Neural progenitor cell (in vitro differentiated cells): Measurements from ENCODE around the gene ZNF429. TPM values are rescaled to one million over a fixed set of nuclear protein-coding genes. Genes with fewer than 3 reads are reported as not detected.
"Not testable (repeated sequence)": the region's sequence is repeated elsewhere in the genome, so short reads cannot be mapped to it uniquely, and the experiment has no call there.

Experiments
- DNase-seq: peaks from one replicate; pipeline ENCODE4 v3.0.0-alpha.2; 2016; ENCODE audit warnings: low spot score
- H2AFZ ChIP-seq: fragments of 200-600 bp; sonication (generic); replicated peaks from 2 replicates; pipeline ENCODE4 v1.6.1; 2016; ENCODE audit warnings: antibody characterized with exemption
- H3F3A ChIP-seq: fragments of 200-600 bp; sonication (generic); 2 replicates; pipeline ENCODE4 v1.6.1; 2016; ENCODE audit warnings: antibody characterized with exemption, low read depth
- H3K27ac ChIP-seq: fragments of 200-600 bp; sonication (generic); 2 replicates; pipeline ENCODE4 v1.5.1; 2016; ENCODE audit warnings: mild to moderate bottlenecking
- H3K27me3 ChIP-seq: fragments of 200-600 bp; sonication (generic); 2 replicates; pipeline ENCODE4 v1.6.1; 2016; ENCODE audit warnings: mild to moderate bottlenecking, moderate library complexity
- H3K36me3 ChIP-seq: fragments of 200-600 bp; sonication (generic); 2 replicates; pipeline ENCODE4 v1.5.1; 2016
- H3K4me1 ChIP-seq: fragments of 200-600 bp; sonication (generic); 2 replicates; pipeline ENCODE4 v1.6.1; 2016; ENCODE audit warnings: mixed run types
- H3K4me2 ChIP-seq: fragments of 200-600 bp; sonication (generic); 2 replicates; pipeline ENCODE4 v1.6.1; 2016
- H3K4me3 ChIP-seq: fragments of 200-600 bp; sonication (generic); 2 replicates; pipeline ENCODE4 v1.5.1; 2016
- H3K79me2 ChIP-seq: fragments of 200-600 bp; sonication (generic); 2 replicates; pipeline ENCODE4 v1.6.1; 2016; ENCODE audit warnings: low read depth
- H3K9ac ChIP-seq: fragments of 200-600 bp; sonication (generic); 2 replicates; pipeline ENCODE4 v1.6.1; 2016
- H3K9me3 ChIP-seq: fragments of 200-600 bp; sonication (generic); 2 replicates; pipeline ENCODE4 v1.5.1; 2016; ENCODE audit warnings: low read depth
- H4K20me1 ChIP-seq: fragments of 200-600 bp; sonication (generic); 2 replicates; pipeline ENCODE4 v1.6.1; 2016; ENCODE audit warnings: low read depth
- H3K27ac Mint-ChIP-seq: 3 replicates; pipeline ENCODE4 v1.8.0; 2021; ENCODE audit warnings: mixed read lengths
- H3K27me3 Mint-ChIP-seq: 2 replicates; pipeline ENCODE4 v1.8.0; 2022; ENCODE audit warnings: low read depth, mild to moderate bottlenecking, inconsistent platforms, moderate library complexity, mixed read lengths; ENCODE audit not compliant: insufficient read depth
- H3K36me3 Mint-ChIP-seq: 3 replicates; pipeline ENCODE4 v1.8.0; 2021; ENCODE audit warnings: mixed read lengths
- H3K4me1 Mint-ChIP-seq: 3 replicates; pipeline ENCODE4 v1.8.0; 2021; ENCODE audit warnings: mixed read lengths
- H3K4me3 Mint-ChIP-seq: 3 replicates; pipeline ENCODE4 v1.8.0; 2021; ENCODE audit warnings: mild to moderate bottlenecking, moderate library complexity, mixed read lengths
- H3K9me3 Mint-ChIP-seq: 3 replicates; pipeline ENCODE4 v1.8.0; 2020; ENCODE audit warnings: mixed read lengths
- CTCF ChIP-seq: fragments of 200-600 bp; sonication (generic); IDR thresholded peaks from 2 replicates; pipeline ENCODE4 v1.5.1; 2017; ENCODE audit warnings: antibody characterized with exemption, mild to moderate bottlenecking
- EZH2 ChIP-seq: fragments of 200-600 bp; sonication (generic); IDR thresholded peaks from 2 replicates; pipeline ENCODE4 v1.6.1; 2017; ENCODE audit warnings: antibody characterized with exemption, mild to moderate bottlenecking, moderate library complexity
- EZH2phosphoT487 ChIP-seq: fragments of 200-600 bp; sonication (generic); IDR thresholded peaks from 2 replicates; pipeline ENCODE4 v1.6.1; 2017; ENCODE audit warnings: antibody characterized with exemption
- total RNA-seq: library from RNA; depleted of rRNA; stranded (reverse); fragments of >200 nt; gene quantifications from 2 replicates; pipeline ENCODE4 v1.2.3, GENCODE V29; 2015; ENCODE audit warnings: low replicate concordance

The ZNF429 gene
- total RNA-seq, 1 donor from 2014 or later: 29.4 TPM

GRCh38 chr19:21559444-21559843 is 54.0 kb downstream of the ZNF429 start:
- TF ChIP-seq CTCF: no peak
- TF ChIP-seq EZH2phosphoT487: no peak
- TF ChIP-seq EZH2: no peak
- no peaks in the 10 kb centered on the region for H3K4me1 Mint-ChIP-seq
- DNase-seq: no peak
- H3K27ac Mint-ChIP-seq: no peak overlapping the region
- Histone ChIP-seq H3K79me2 (no peaks in the 10 kb centered on the region), H3F3A (no peaks in the 10 kb centered on the region), H3K27me3 (no peaks in the 10 kb centered on the region), H3K4me3 (no peak overlapping the region), H3K9me3 (no peaks in the 10 kb centered on the region), H3K9ac (no peak overlapping the region), H4K20me1 (no peaks in the 10 kb centered on the region), H2AFZ (no peak overlapping the region), H3K36me3 (no peaks in the 10 kb centered on the region), H3K27ac (no peak overlapping the region), H3K4me1 (no peaks in the 10 kb centered on the region), H3K4me2 (no peak overlapping the region)
- H3K4me3 Mint-ChIP-seq: no peak overlapping the region
- H3K36me3 Mint-ChIP-seq: no peaks in the 10 kb centered on the region
- peaks cover 46% of the 10 kb centered on the region for H3K9me3 Mint-ChIP-seq
- no peaks in the 10 kb centered on the region for H3K27me3 Mint-ChIP-seq

- Mint-ChIP-seq H3K27ac (no peak overlapping the region), H3K4me1 (no peaks in the 10 kb centered on the region), H3K36me3 (peaks cover 2% of the 10 kb centered on the region), H3K9me3 (peaks cover 55% of the 10 kb centered on the region), H3K27me3 (peaks cover 5% of the 10 kb centered on the region), H3K4me3 (no peak overlapping the region)
- H3K36me3 ChIP-seq: no peaks in the 10 kb centered on the region
- H3K4me2 ChIP-seq: no peak overlapping the region
- no peaks in the 10 kb centered on the region for H3F3A ChIP-seq
- H3K27ac ChIP-seq: no peak overlapping the region
- no peak overlapping the region for H3K9ac ChIP-seq
- DNase-seq: no peak
- TF ChIP-seq EZH2phosphoT487 (no peak), CTCF (no peak), EZH2 (no peak)
- no peaks in the 10 kb centered on the region for H4K20me1 ChIP-seq
- H3K79me2 ChIP-seq: no peaks in the 10 kb centered on the region
- no peaks in the 10 kb centered on the region for H3K9me3 ChIP-seq
- no peak overlapping the region for H2AFZ ChIP-seq
- H3K4me1 ChIP-seq: no peaks in the 10 kb centered on the region
- no peaks in the 10 kb centered on the region for H3K27me3 ChIP-seq
- no peak overlapping the region for H3K4me3 ChIP-seq
Measured at GRCh38 chr19:21564406-21564805, 59.0 kb downstream of the ZNF429 start.

GRCh38 chr19:21566073-21566472 is 60.7 kb downstream of the ZNF429 start:
- Mint-ChIP-seq H3K27me3 (peaks cover 5% of the 10 kb centered on the region), H3K36me3 (peaks cover 2% of the 10 kb centered on the region), H3K27ac (no peak overlapping the region), H3K4me3 (no peak overlapping the region), H3K4me1 (no peaks in the 10 kb centered on the region), H3K9me3 (peaks cover 58% of the 10 kb centered on the region)
- H3K36me3 ChIP-seq: no peaks in the 10 kb centered on the region
- no peak overlapping the region for H2AFZ ChIP-seq
- TF ChIP-seq EZH2phosphoT487: no peak
- TF ChIP-seq EZH2: no peak
- no peak for TF ChIP-seq CTCF
- H3K9ac ChIP-seq: no peak overlapping the region
- no peaks in the 10 kb centered on the region for H3K9me3 ChIP-seq
- no peaks in the 10 kb centered on the region for H3K79me2 ChIP-seq
- H3K27me3 ChIP-seq: no peaks in the 10 kb centered on the region
- no peak for DNase-seq
- no peak overlapping the region for H3K27ac ChIP-seq
- H4K20me1 ChIP-seq: no peaks in the 10 kb centered on the region
- H3K4me3 ChIP-seq: no peak overlapping the region
- no peak overlapping the region for H3K4me2 ChIP-seq
- no peaks in the 10 kb centered on the region for H3F3A ChIP-seq
- no peaks in the 10 kb centered on the region for H3K4me1 ChIP-seq

- H3K9ac ChIP-seq, H3K9me3 ChIP-seq, H3K27ac ChIP-seq, H3F3A ChIP-seq, H3K79me2 ChIP-seq, DNase-seq, H3K4me2 ChIP-seq, H3K4me1 Mint-ChIP-seq, H3K4me3 Mint-ChIP-seq, H3K27me3 Mint-ChIP-seq, H3K27ac Mint-ChIP-seq, H3K4me3 ChIP-seq, H3K36me3 ChIP-seq, H3K4me1 ChIP-seq, H2AFZ ChIP-seq, H3K27me3 ChIP-seq, H3K36me3 Mint-ChIP-seq, H4K20me1 ChIP-seq: not testable (repeated sequence)
- H3K9me3 Mint-ChIP-seq: peaks cover 66% of the 10 kb centered on the region
Measured at GRCh38 chr19:21567806-21568205, 62.4 kb downstream of the ZNF429 start.
